Natural killer cell treated with Interleukin-12 subunit alpha and Interleukin-12 subunit beta and Interleukin-15 and Interleukin-18, amount 100 ng/mL, for 72 hours (primary cell): ENCODE data around the gene CDC42BPA. TPM values are rescaled to one million over a fixed set of nuclear protein-coding genes. Genes with fewer than 3 reads are reported as not detected.

ENCODE experiments used
- ATAC-seq, 2 donors: fragments of 150-1000 bp; cut with Tn5 transposase in 1 of 2; sonication (Bioruptor Pico), chemical (Tn5 transposase) in 1 of 2; 2 replicates each; pipeline ENCODE4 v1.10.0; 2021
- DNase-seq: peaks from one replicate; pipeline ENCODE4 v3.0.0; 2022; ENCODE audit warnings: low spot score
- H3K27ac Mint-ChIP-seq, 2 donors: 1 replicate in 1 of 2; 2 replicates in 1 of 2; pipeline ENCODE4 v1.8.0; 2022; ENCODE audit warnings: mixed read lengths in 2 of 2, mild to moderate bottlenecking in 1 of 2, moderate library complexity in 1 of 2
- H3K27me3 Mint-ChIP-seq, 2 donors: 1 replicate in 1 of 2; 2 replicates in 1 of 2; pipeline ENCODE4 v1.8.0; 2022; ENCODE audit warnings: mixed read lengths in 2 of 2
- H3K36me3 Mint-ChIP-seq: one replicate; pipeline ENCODE4 v1.8.0; 2022; ENCODE audit warnings: mixed read lengths
- H3K4me1 Mint-ChIP-seq, 2 donors: 1 replicate in 1 of 2; 2 replicates in 1 of 2; pipeline ENCODE4 v1.8.0; 2022; ENCODE audit warnings: low read depth in 2 of 2, mixed read lengths in 2 of 2, mild to moderate bottlenecking in 1 of 2
- H3K4me3 Mint-ChIP-seq: one replicate; pipeline ENCODE4 v1.8.0; 2022; ENCODE audit warnings: mixed read lengths
- H3K9me3 Mint-ChIP-seq: 2 replicates; pipeline ENCODE4 v1.8.0; 2022; ENCODE audit warnings: mixed read lengths
- total RNA-seq, 2 donors: library from RNA; stranded (reverse); gene quantifications; one replicate each; pipeline ENCODE4 v1.2.3, GENCODE V29; 2022

The CDC42BPA gene
- total RNA-seq, 2 donors from 2014 or later, result 0.64 to 2.8 TPM

GRCh38 chr1:227071895-227072587 is 246.3 kb downstream of the CDC42BPA start:
- H3K27ac Mint-ChIP-seq, result no peak overlapping the region

GRCh38 chr1:227070638-227071285 is 247.5 kb downstream of the CDC42BPA start:
- Mint-ChIP-seq H3K27me3 (peaks cover 1 to 27% of the 10 kb centered on the region in 2 donors), H3K4me1 (no peaks in the 10 kb centered on the region), H3K9me3 (no peaks in the 10 kb centered on the region), H3K36me3 (no peaks in the 10 kb centered on the region), H3K4me3 (no peak overlapping the region), H3K27ac (no peak overlapping the region)
- no peak for ATAC-seq
- no peak for DNase-seq

More at GRCh38 chr1:227071895-227072587, 246.3 kb downstream of the CDC42BPA start:
- Mint-ChIP-seq H3K27me3 (peaks cover 7 to 26% of the 10 kb centered on the region in 2 donors), H3K9me3 (no peaks in the 10 kb centered on the region), H3K4me3 (no peak overlapping the region), H3K36me3 (no peaks in the 10 kb centered on the region), H3K4me1 (no peaks in the 10 kb centered on the region)
- DNase-seq, result no peak
- no peak for ATAC-seq

- no peak for DNase-seq
- no peaks in the 10 kb centered on the region for H3K9me3 Mint-ChIP-seq
- peaks cover 6 to 33% of the 10 kb centered on the region in 2 donors for H3K27me3 Mint-ChIP-seq
- no peak overlapping the region for H3K4me3 Mint-ChIP-seq
- H3K27ac Mint-ChIP-seq, result no peak overlapping the region
- H3K36me3 Mint-ChIP-seq, result no peaks in the 10 kb centered on the region
- no peaks in the 10 kb centered on the region for H3K4me1 Mint-ChIP-seq
- no peak for ATAC-seq
Measured at GRCh38 chr1:227069490-227069889, 248.8 kb downstream of the CDC42BPA start.

GRCh38 chr1:227068883-227069282 is 249.4 kb downstream of the CDC42BPA start:
- Mint-ChIP-seq H3K4me1 (no peaks in the 10 kb centered on the region), H3K27ac (no peak overlapping the region), H3K36me3 (no peaks in the 10 kb centered on the region), H3K27me3 (peaks cover 6 to 33% of the 10 kb centered on the region in 2 donors), H3K9me3 (no peaks in the 10 kb centered on the region), H3K4me3 (no peak overlapping the region)
- DNase-seq (no peak), ATAC-seq (no peak)

- Mint-ChIP-seq H3K27ac (no peak overlapping the region), H3K27me3 (peaks cover 6 to 38% of the 10 kb centered on the region in 2 donors), H3K9me3 (no peaks in the 10 kb centered on the region), H3K36me3 (no peaks in the 10 kb centered on the region), H3K4me1 (no peaks in the 10 kb centered on the region), H3K4me3 (no peak overlapping the region)
- no peak for DNase-seq
- no peak for ATAC-seq
Measured at GRCh38 chr1:227066999-227067398, 251.3 kb downstream of the CDC42BPA start.

GRCh38 chr1:227065311-227065710 is 253.0 kb downstream of the CDC42BPA start:
- Mint-ChIP-seq H3K36me3 (no peaks in the 10 kb centered on the region), H3K27me3 (peaks cover 7 to 38% of the 10 kb centered on the region in 2 donors), H3K4me1 (no peaks in the 10 kb centered on the region), H3K9me3 (no peaks in the 10 kb centered on the region), H3K27ac (no peak overlapping the region), H3K4me3 (no peak overlapping the region)
- DNase-seq (no peak), ATAC-seq (no peak)

- no peaks in the 10 kb centered on the region for H3K4me1 Mint-ChIP-seq
- peaks cover 8 to 28% of the 10 kb centered on the region in 2 donors for H3K27me3 Mint-ChIP-seq
- H3K36me3 Mint-ChIP-seq, result no peaks in the 10 kb centered on the region
- ATAC-seq, result no peak
- no peak for DNase-seq
- H3K9me3 Mint-ChIP-seq, result no peaks in the 10 kb centered on the region
- no peak overlapping the region for H3K27ac Mint-ChIP-seq
- H3K4me3 Mint-ChIP-seq, result no peak overlapping the region
Measured at GRCh38 chr1:227062306-227062705, 256.0 kb downstream of the CDC42BPA start.

- peaks cover 2 to 14% of the 10 kb centered on the region in 2 donors for H3K27me3 Mint-ChIP-seq
- H3K9me3 Mint-ChIP-seq, result no peaks in the 10 kb centered on the region
- H3K36me3 Mint-ChIP-seq, result no peaks in the 10 kb centered on the region
- DNase-seq, result no peak
- no peak overlapping the region for H3K4me3 Mint-ChIP-seq
- no peaks in the 10 kb centered on the region for H3K4me1 Mint-ChIP-seq
- H3K27ac Mint-ChIP-seq, result no peak overlapping the region
- no peak for ATAC-seq
Measured at GRCh38 chr1:227059076-227059475, 259.2 kb downstream of the CDC42BPA start.

GRCh38 chr1:227058321-227058751 is 260.0 kb downstream of the CDC42BPA start:
- no peak for DNase-seq
- Mint-ChIP-seq H3K27ac (no peak overlapping the region), H3K4me3 (no peak overlapping the region), H3K36me3 (no peaks in the 10 kb centered on the region), H3K4me1 (no peaks in the 10 kb centered on the region), H3K27me3 (peaks cover 2 to 14% of the 10 kb centered on the region in 2 donors), H3K9me3 (no peaks in the 10 kb centered on the region)
- ATAC-seq, result no peak

- DNase-seq (no peak), ATAC-seq (no peak)
- peaks cover 7 to 42% of the 10 kb centered on the region in 2 donors for H3K27me3 Mint-ChIP-seq
- no peaks in the 10 kb centered on the region for H3K4me1 Mint-ChIP-seq
- H3K9me3 Mint-ChIP-seq, result no peaks in the 10 kb centered on the region
- no peak overlapping the region for H3K4me3 Mint-ChIP-seq
- no peaks in the 10 kb centered on the region for H3K36me3 Mint-ChIP-seq
- H3K27ac Mint-ChIP-seq, result no peak overlapping the region
Measured at GRCh38 chr1:227049253-227049652, 269.0 kb downstream of the CDC42BPA start.

- Mint-ChIP-seq H3K27me3 (peaks cover 0 to 25% of the 10 kb centered on the region in 2 donors), H3K9me3 (no peaks in the 10 kb centered on the region), H3K36me3 (no peaks in the 10 kb centered on the region), H3K4me1 (no peaks in the 10 kb centered on the region), H3K4me3 (no peak overlapping the region), H3K27ac (no peak overlapping the region)
- no peak for ATAC-seq
- no peak for DNase-seq
Measured at GRCh38 chr1:227043755-227044154, 274.5 kb downstream of the CDC42BPA start.

GRCh38 chr1:227042292-227042691 is 276.0 kb downstream of the CDC42BPA start:
- ATAC-seq (no peak), DNase-seq (no peak)
- H3K27me3 Mint-ChIP-seq, result peaks cover 0 to 18% of the 10 kb centered on the region in 2 donors
- H3K4me3 Mint-ChIP-seq, result no peak overlapping the region
- H3K36me3 Mint-ChIP-seq, result no peaks in the 10 kb centered on the region
- H3K4me1 Mint-ChIP-seq, result no peaks in the 10 kb centered on the region
- no peak overlapping the region for H3K27ac Mint-ChIP-seq
- no peaks in the 10 kb centered on the region for H3K9me3 Mint-ChIP-seq

GRCh38 chr1:227038401-227038800 is 279.9 kb downstream of the CDC42BPA start:
- peaks cover 0 to 11% of the 10 kb centered on the region in 2 donors for H3K27me3 Mint-ChIP-seq
- no peak overlapping the region for H3K4me3 Mint-ChIP-seq
- H3K36me3 Mint-ChIP-seq, result no peaks in the 10 kb centered on the region
- no peak for DNase-seq
- no peak overlapping the region for H3K27ac Mint-ChIP-seq
- no peaks in the 10 kb centered on the region for H3K4me1 Mint-ChIP-seq
- ATAC-seq, result no peak
- H3K9me3 Mint-ChIP-seq, result no peaks in the 10 kb centered on the region

- Mint-ChIP-seq H3K4me3 (no peak overlapping the region), H3K36me3 (no peaks in the 10 kb centered on the region), H3K27me3 (peaks cover 0 to 3% of the 10 kb centered on the region in 2 donors), H3K4me1 (no peaks in the 10 kb centered on the region), H3K9me3 (no peaks in the 10 kb centered on the region), H3K27ac (no peak overlapping the region)
- DNase-seq, result no peak
- no peak for ATAC-seq
Measured at GRCh38 chr1:227037121-227037520, 281.2 kb downstream of the CDC42BPA start.
